Trophoblast cell (in vitro differentiated cells and primary cell): ENCODE measurements around the gene FAM13C.
A peak's percentile ranks its signal among the peaks of the same experiment; 100 is the strongest.

Experiments
- DNase-seq, 2 donors: peaks; one replicate each; pipeline ENCODE4 v3.0.0-alpha.2; 2016
- H2AFZ ChIP-seq: 2 replicates; pipeline ENCODE4 v1.6.1; 2013; ENCODE audit warnings: low read length, moderate library complexity, mild to moderate bottlenecking; ENCODE audit not compliant: insufficient read depth, poor library complexity
- H2AK5ac ChIP-seq: 2 replicates; pipeline ENCODE4 v1.6.1; 2013; ENCODE audit warnings: mild to moderate bottlenecking, low read length
- H2BK120ac ChIP-seq: 2 replicates; pipeline ENCODE4 v1.6.1; 2013; ENCODE audit warnings: low read length, mild to moderate bottlenecking, moderate library complexity; ENCODE audit not compliant: insufficient read depth, poor library complexity
- H2BK12ac ChIP-seq: 2 replicates; pipeline ENCODE4 v1.6.1; 2013; ENCODE audit warnings: mild to moderate bottlenecking, low read length, moderate library complexity
- H2BK5ac ChIP-seq: 2 replicates; pipeline ENCODE4 v1.6.1; 2013; ENCODE audit warnings: low read length, low read depth, moderate library complexity, mild to moderate bottlenecking; ENCODE audit not compliant: poor library complexity
- H3K14ac ChIP-seq: 2 replicates; pipeline ENCODE4 v1.6.1; 2013; ENCODE audit warnings: mild to moderate bottlenecking, low read length
- H3K18ac ChIP-seq: 2 replicates; pipeline ENCODE4 v1.6.1; 2013; ENCODE audit warnings: mild to moderate bottlenecking, low read length
- H3K23ac ChIP-seq: 2 replicates; pipeline ENCODE4 v1.6.1; 2013; ENCODE audit warnings: low read length
- H3K27ac ChIP-seq: 2 replicates; pipeline ENCODE4 v1.5.1; 2013; ENCODE audit warnings: low read depth, mild to moderate bottlenecking, inconsistent platforms, low read length, moderate library complexity
- H3K27me3 ChIP-seq: 2 replicates; pipeline ENCODE4 v1.6.1; 2013; ENCODE audit warnings: inconsistent platforms, mild to moderate bottlenecking, low read length, moderate library complexity; ENCODE audit not compliant: insufficient read depth
- H3K36me3 ChIP-seq, 2 experiments: 1 replicate in 1 of 2; 2 replicates in 1 of 2; pipeline ENCODE4 v1.6.1; 2013; ENCODE audit warnings: low read length in 2 of 2, mild to moderate bottlenecking in 2 of 2, moderate library complexity in 1 of 2; ENCODE audit not compliant: insufficient read depth in 2 of 2, control insufficient read depth in 1 of 2
- H3K4ac ChIP-seq: 2 replicates; pipeline ENCODE4 v1.6.1; 2013; ENCODE audit warnings: low read depth, mild to moderate bottlenecking, low read length, moderate library complexity
- H3K4me1 ChIP-seq, 2 experiments: 1 replicate in 1 of 2; 2 replicates in 1 of 2; pipeline ENCODE4 v1.6.1; 2013; ENCODE audit warnings: low read length in 2 of 2, mild to moderate bottlenecking in 2 of 2, moderate library complexity in 1 of 2; ENCODE audit not compliant: insufficient read depth in 2 of 2, control insufficient read depth in 1 of 2
- H3K4me2 ChIP-seq: 2 replicates; pipeline ENCODE4 v1.6.1; 2013; ENCODE audit warnings: inconsistent platforms, mild to moderate bottlenecking, low read length, moderate library complexity
- H3K4me3 ChIP-seq: 2 replicates; pipeline ENCODE4 v1.5.1; 2013; ENCODE audit warnings: mild to moderate bottlenecking, low read depth, low read length, inconsistent platforms
- H3K79me1 ChIP-seq: one replicate; pipeline ENCODE4 v1.6.1; 2013; ENCODE audit warnings: low read length
- H3K79me2 ChIP-seq: 2 replicates; pipeline ENCODE4 v1.6.1; 2013; ENCODE audit warnings: low read length, mild to moderate bottlenecking; ENCODE audit not compliant: control insufficient read depth, insufficient read depth, poor library complexity
- H3K9ac ChIP-seq: 2 replicates; pipeline ENCODE4 v1.6.1; 2013; ENCODE audit warnings: mild to moderate bottlenecking, low read length
- H3K9me3 ChIP-seq: 2 replicates; pipeline ENCODE4 v1.6.1; 2013; ENCODE audit warnings: low read depth, mild to moderate bottlenecking, control low read depth, inconsistent platforms, low read length; ENCODE audit not compliant: insufficient read depth
- H4K12ac ChIP-seq: 2 replicates; pipeline ENCODE4 v1.6.1; 2013; ENCODE audit warnings: low read depth, mild to moderate bottlenecking, low read length, moderate library complexity
- H4K8ac ChIP-seq: 2 replicates; pipeline ENCODE4 v1.6.1; 2013; ENCODE audit warnings: low read depth, mild to moderate bottlenecking, low read length, moderate library complexity
- H4K91ac ChIP-seq: one replicate; pipeline ENCODE4 v1.6.1; 2013; ENCODE audit warnings: low read depth, mild to moderate bottlenecking, low read length, moderate library complexity
- WGBS: extraction: QIAGEN DNeasy Blood & Tissue Kit; methylation state at CpG from one replicate; pipeline ENCODE4 v1.1.7; 2013; ENCODE audit warnings: missing lambda C conversion rate; ENCODE audit not compliant: insufficient read length, insufficient coverage; ENCODE audit errors: extremely low coverage; 5-methylcytosine and 5-hydroxymethylcytosine counted together

Gene FAM13C

DNA sequence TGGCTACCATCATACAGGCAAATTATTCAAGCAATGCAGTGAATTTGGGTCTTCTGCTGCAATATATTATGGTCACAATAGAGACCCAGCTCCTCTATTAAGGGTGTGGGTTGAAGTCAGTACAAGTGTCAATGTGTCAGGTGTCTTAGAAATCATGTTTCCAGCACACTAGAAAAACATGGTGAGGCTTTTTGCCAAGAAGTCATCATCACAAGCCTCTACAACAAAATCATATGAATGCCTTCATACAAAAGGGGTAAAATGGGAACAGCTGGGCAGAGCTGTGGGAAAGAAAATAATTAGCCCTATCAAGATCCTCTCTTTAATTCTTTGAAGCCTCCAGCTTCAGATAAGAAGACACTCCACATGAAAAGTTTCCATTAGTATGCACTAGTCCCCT lies 37.2 kb downstream of the FAM13C start:
- no peak overlapping the region for H4K12ac ChIP-seq
- H4K91ac ChIP-seq: no peak overlapping the region
- no peak overlapping the region for H3K4me2 ChIP-seq
- no peak overlapping the region for H2AFZ ChIP-seq
- no peak overlapping the region for H3K4me3 ChIP-seq
- H3K23ac ChIP-seq: no peak overlapping the region
- no peak overlapping the region for H2AK5ac ChIP-seq
- no peaks in the 10 kb centered on the region for H3K36me3 ChIP-seq
- no peaks in the 10 kb centered on the region for H3K79me1 ChIP-seq
- no peak overlapping the region for H2BK5ac ChIP-seq
- H2BK12ac ChIP-seq: no peak overlapping the region
- H3K4me1 ChIP-seq: peaks cover 0 to 3% of the 10 kb centered on the region in 2 experiments
- H3K18ac ChIP-seq: no peak overlapping the region
- no peak overlapping the region for H3K9ac ChIP-seq
- peak in 1 of 2 donors; percentile 34 for DNase-seq
- no peak overlapping the region for H3K27ac ChIP-seq
- H4K8ac ChIP-seq: no peak overlapping the region
- no peak overlapping the region for H2BK120ac ChIP-seq
- H3K79me2 ChIP-seq: no peaks in the 10 kb centered on the region
- H3K9me3 ChIP-seq: no peaks in the 10 kb centered on the region
- no peak overlapping the region for H3K14ac ChIP-seq
- no peaks in the 10 kb centered on the region for H3K27me3 ChIP-seq
- no peak overlapping the region for H3K4ac ChIP-seq

DNA sequence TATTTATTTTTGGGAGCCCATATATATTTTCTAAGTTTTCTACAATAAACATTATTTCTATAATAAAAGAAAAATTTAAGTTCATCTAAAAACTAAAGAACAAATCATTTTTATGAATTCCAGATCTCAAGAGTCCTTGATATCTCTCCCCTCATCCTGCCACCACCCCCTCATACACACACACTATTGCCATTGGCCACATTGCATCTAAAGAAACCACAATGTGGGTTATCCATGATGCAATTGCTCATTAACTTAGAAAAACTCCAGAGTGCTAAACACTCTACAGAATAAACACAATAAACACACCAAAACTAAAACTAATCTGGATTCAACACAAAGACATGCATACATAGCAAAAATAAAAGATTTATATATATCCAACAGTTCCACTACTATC lies 37.8 kb downstream of the FAM13C start:
- Histone ChIP-seq H3K79me1 (no peaks in the 10 kb centered on the region), H3K9ac (no peak overlapping the region), H3K4me2 (no peak overlapping the region), H2AK5ac (no peak overlapping the region), H3K9me3 (no peaks in the 10 kb centered on the region), H3K4ac (no peak overlapping the region), H3K14ac (no peak overlapping the region), H2AFZ (no peak overlapping the region), H4K12ac (no peak overlapping the region), H3K36me3 (no peaks in the 10 kb centered on the region), H3K18ac (no peak overlapping the region), H2BK5ac (no peak overlapping the region), H3K79me2 (no peaks in the 10 kb centered on the region), H3K27ac (no peak overlapping the region), H2BK120ac (no peak overlapping the region), H4K91ac (no peak overlapping the region), H3K27me3 (no peaks in the 10 kb centered on the region), H3K23ac (no peak overlapping the region), H3K4me3 (no peak overlapping the region), H2BK12ac (no peak overlapping the region), H4K8ac (no peak overlapping the region), H3K4me1 (peaks cover 0 to 3% of the 10 kb centered on the region in 2 experiments)
- DNase-seq: no peak

DNA sequence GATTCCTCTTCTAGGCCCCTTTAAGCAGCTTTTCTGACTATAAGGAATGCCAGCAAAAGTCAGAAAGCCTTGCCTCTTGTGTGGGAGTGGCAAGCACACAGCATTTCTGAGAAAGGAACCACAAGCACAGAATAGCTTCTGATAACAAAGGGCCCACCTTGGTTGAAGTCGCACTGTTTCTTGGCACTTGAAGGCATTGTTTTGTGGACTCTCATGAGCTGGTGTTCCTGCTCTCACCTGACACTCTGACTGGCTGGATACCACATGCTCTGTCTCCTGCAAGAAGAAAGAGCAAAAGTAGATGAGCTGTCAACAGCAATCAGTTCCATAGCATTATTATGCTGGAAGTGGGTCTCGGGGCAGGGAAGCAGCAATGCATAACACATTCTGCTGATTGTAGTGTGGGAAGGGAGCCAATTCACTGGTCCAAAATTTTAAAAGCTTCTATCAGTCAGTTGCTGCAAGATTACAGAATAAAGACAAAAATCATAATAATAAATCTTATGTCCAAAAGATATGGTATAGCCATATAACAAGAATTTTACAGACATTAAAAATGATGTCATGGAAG lies 38.4 kb downstream of the FAM13C start:
- no peak overlapping the region for H3K4ac ChIP-seq
- H3K9me3 ChIP-seq: no peaks in the 10 kb centered on the region
- H4K91ac ChIP-seq: no peak overlapping the region
- no peak overlapping the region for H3K23ac ChIP-seq
- H3K4me3 ChIP-seq: no peak overlapping the region
- H3K14ac ChIP-seq: no peak overlapping the region
- H4K12ac ChIP-seq: no peak overlapping the region
- WGBS: no CpG with 5 or more reads among the region's 2 CpGs
- no peak overlapping the region for H3K4me2 ChIP-seq
- H2BK5ac ChIP-seq: no peak overlapping the region
- H3K27ac ChIP-seq: no peak overlapping the region
- H3K27me3 ChIP-seq: no peaks in the 10 kb centered on the region
- no peaks in the 10 kb centered on the region for H3K79me1 ChIP-seq
- H3K4me1 ChIP-seq: peaks cover 0 to 3% of the 10 kb centered on the region in 2 experiments
- H4K8ac ChIP-seq: no peak overlapping the region
- H3K36me3 ChIP-seq: no peaks in the 10 kb centered on the region
- H2AK5ac ChIP-seq: no peak overlapping the region
- H2AFZ ChIP-seq: no peak overlapping the region
- DNase-seq: no peak
- H3K9ac ChIP-seq: no peak overlapping the region
- no peaks in the 10 kb centered on the region for H3K79me2 ChIP-seq
- no peak overlapping the region for H2BK12ac ChIP-seq
- H2BK120ac ChIP-seq: no peak overlapping the region
- no peak overlapping the region for H3K18ac ChIP-seq

DNA sequence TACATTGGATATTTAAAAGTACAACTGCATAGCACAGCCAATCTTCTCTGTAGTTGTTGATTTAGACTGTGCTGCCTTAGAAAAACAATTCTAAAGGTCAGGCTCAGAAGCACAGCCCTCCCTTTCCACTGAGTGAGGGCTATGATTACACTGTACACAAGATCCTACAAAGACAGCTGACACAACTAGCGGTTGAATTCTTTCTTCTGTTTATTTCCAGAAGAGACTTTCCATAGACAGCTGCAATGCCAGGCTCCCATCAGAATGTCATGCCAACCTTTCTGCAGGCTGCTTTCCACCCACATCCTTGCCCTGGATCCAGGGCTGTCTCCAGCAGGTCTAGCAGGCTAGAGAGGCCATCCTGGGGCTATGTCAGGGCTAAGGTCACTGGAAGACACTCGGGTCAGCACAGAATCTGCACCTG lies 39.3 kb downstream of the FAM13C start:
- no peak overlapping the region for H3K23ac ChIP-seq
- H4K8ac ChIP-seq: no peak overlapping the region
- no peak overlapping the region for H2AFZ ChIP-seq
- H3K36me3 ChIP-seq: no peaks in the 10 kb centered on the region
- H4K91ac ChIP-seq: no peak overlapping the region
- H2BK12ac ChIP-seq: no peak overlapping the region
- no peak overlapping the region for H2BK5ac ChIP-seq
- no peak overlapping the region for H3K18ac ChIP-seq
- H2BK120ac ChIP-seq: no peak overlapping the region
- H3K4me3 ChIP-seq: no peak overlapping the region
- no peak overlapping the region for H3K27ac ChIP-seq
- DNase-seq: no peak
- no peak overlapping the region for H2AK5ac ChIP-seq
- no peaks in the 10 kb centered on the region for H3K9me3 ChIP-seq
- no peaks in the 10 kb centered on the region for H3K79me2 ChIP-seq
- H3K9ac ChIP-seq: no peak overlapping the region
- H3K4me2 ChIP-seq: no peak overlapping the region
- no peaks in the 10 kb centered on the region for H3K27me3 ChIP-seq
- H3K79me1 ChIP-seq: no peaks in the 10 kb centered on the region
- H3K4ac ChIP-seq: no peak overlapping the region
- H4K12ac ChIP-seq: no peak overlapping the region
- H3K4me1 ChIP-seq: peaks cover 0 to 3% of the 10 kb centered on the region in 2 experiments
- H3K14ac ChIP-seq: no peak overlapping the region
- no CpG with 5 or more reads among the region's 2 CpGs for WGBS
